Hippocampal formation (tissue), 2 donors: ENCODE measurements around the gene PAX6.

Source experiments
- DNase-seq, 2 donors: peaks; one replicate each; lab custom pipeline; 2025; lab: John Stamatoyannopoulos, UW

The PAX6 gene

DNA sequence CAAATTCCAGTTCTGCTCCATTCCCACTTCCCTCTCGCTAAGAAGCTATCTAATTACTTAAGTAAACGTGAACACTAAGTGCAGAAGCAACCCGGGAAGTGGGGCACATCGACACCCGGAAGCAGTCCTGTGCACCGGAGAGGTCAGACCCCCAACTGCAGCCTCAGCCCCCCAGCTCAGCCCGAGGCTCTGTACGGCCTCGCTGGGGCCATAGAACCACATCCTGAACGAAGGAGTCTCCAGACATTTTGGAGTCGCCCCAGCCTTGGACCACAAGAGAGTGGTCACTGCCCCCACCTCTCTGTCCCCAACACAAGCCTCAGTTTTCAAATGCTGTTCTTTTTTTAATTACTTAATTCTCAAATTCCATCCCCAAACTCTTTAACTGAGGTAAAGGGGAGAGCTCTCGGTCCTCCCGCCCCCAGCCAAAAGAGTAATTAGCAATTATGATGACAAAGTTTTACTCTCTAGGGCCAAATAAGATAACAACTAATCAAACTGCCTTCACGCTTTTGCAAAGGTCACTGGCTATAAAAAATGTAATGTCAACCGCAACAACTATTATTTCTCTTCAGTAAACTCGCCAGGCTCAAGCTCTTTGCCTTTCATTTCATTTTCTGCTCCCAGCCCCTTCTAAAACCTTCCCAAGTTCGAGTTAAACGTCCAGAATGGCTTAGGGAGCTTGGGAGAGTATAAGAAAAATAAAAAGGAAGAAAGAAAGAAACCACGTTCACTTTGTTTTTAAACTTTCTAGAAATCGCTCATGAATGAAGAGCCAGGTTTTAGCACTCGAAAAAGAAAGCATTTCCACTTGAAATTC lies 2.2 kb downstream of the PAX6 start:
- no peak for DNase-seq

DNA sequence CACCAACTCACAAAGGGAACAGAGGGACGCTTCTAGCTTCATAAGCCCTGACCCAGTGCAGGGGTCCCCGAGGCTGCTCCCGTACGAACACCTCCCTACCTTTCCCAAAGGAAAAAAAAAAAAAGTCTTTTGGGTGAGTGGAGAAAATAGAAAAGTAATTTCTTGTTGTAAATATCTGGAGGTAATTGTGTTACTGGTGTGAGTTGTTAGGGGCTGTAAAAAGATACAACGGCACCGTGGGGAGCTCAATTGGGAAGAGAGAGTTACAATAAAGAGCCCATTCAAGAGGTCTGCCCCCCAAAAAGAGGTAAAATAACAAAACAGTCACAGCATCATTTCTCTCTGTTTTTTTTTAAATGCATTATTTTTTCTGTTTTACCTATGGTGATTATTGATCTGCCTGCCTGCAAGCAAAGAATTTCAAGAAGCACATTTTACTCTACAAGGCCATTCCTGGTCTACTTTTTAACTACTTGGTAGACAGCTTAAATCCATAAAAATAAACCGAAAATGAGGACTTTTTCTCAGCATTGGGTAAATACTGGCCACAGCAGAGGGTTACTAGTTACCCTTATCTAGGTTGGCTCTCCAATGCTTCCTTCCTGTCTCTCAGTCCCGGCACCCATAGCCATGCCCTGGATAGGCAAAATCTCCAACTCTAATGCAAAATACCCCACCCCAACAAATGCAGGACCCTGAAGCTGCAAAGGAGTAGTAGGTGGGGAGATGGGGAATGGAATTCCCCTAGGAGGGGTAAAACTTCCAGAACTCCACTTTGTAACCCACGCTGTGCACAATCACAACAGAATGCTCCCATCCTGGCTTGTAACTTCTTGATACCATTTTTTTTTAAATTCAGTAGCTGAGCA lies 3.1 kb downstream of the PAX6 start:
- DNase-seq = no peak

DNA sequence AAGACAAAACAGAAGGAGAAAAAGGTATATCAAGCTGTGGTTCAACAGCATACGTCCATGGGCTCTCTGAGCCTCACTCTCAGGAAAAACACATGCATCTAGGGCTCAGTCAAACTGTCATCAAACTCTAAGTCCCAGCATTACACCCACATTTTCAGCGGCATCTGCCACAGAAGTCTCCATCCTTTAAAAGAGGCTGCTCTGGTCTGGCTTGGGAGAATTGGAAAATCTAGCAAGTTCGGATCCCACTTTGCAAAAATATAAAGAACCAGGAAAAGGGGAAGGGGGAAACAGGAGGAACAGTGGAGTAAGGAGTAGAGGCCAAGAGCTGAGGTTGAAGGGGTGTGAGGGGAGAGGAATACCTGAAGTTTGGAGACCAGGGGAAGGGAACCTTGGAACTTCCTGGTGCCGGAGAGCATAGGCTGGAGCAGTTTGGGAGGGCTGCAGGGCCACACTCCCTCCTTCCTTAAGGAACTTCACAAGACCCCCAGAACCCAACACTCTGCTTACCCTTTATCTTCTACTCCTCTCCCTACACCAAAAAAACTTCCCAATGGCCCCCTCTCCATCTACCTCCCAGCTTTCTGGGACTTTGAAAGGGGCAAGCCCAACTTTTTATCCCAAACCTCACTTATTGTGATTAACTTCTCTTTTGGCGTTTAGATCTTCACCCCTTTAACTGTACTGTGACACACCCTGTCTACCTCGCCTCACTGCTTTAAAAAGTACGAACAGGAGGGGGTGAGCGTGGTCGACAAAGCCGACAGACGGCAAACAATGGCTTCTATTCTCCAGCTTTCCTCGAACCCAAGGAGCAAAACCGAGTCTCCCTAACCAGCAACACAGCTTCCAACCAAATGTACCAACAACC lies 4.0 kb downstream of the PAX6 start:
- DNase-seq = no peak

DNA sequence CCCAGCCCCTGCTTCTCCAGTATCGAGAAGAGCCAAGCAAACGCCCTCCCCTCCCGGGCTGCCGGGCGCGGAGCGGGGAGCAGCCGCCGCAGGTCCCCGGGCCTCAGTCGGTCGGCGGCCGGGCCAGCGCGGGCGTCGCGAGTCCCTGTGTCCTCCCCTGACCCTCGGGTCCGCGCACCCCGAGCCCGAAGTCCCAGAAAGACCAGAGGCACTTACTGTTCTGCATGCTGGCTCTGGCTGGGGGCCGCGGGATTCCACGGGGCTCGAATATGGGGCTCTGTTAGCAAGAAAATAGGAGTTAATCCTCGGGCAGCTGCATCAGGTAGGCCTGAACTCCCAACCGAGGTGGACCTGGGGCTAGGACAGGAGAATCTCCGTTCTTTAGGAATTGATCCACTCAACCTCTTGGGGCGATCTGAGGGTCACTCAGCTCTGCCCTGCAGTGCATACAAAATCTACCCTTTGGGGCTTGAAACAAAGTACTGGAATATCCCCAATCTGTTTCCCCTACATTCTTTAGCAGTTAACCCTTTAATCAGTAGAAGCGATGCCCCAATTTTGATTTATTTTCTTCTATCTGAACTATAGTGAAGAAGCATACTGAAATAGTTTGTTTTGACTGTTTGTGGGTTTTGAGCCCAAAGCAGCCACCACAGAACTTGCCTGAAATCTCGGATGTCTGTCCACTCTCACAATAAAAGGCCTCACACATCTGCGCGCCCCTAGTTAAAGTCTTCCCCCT lies 4.8 kb downstream of the PAX6 start:
- DNase-seq = no peak

DNA sequence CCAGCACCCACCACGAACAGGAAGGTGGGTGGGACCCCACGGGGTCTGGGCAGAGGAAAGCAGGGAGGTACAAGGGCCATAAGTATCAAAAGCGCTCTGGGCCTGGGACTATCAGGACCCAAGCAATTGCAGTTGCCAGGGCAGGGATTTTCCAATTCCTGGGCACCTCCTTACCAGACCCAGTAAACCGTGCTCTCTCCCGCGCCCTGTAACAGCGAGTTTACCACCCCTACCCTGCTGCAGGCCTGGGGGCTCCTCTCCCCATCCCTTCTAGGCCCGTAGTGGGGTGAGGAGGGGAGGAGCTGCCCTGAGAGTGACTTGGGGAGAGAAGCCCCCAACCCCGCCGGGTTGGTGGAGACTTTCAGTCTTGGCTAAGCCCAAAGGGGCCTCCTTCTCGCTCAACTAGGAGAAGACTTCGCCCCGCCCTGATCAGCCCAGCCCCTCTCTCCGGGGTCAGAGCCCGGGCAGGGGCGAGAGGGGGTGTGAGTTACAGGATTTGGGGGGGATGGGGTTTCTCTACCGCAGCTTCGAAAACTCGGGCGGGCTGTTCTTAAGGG lies 5.4 kb downstream of the PAX6 start:
- no peak for DNase-seq

DNA sequence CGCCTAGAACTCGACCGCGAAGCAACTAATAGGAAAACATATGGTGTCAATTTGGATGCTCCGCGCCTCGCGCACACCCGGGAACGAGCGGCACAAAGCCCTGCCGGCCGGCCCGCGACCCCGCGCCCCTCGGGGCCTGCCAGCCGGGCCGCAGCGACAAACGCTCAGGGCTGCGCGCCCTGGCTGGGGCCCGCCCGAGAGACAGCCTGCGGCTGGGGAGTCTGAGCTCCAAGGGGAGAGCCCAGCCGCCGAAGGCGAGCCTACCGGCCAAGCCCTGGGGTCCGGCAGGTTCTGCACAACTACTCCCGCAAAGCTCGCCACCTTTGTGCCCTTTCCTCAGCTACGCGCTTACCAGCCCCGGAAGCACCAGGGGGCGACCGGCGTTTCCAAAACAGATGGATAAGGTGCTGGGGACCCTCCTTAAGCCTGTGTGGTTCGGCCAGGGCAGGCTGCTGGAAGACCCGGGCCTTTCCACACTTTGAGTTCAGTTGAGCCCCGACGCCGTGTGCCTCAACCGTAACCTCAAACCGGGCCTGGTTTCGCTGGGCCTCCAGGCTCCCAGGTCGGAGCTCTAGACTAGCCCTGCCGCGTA lies 6.0 kb downstream of the PAX6 start:
- DNase-seq = no peak

DNA sequence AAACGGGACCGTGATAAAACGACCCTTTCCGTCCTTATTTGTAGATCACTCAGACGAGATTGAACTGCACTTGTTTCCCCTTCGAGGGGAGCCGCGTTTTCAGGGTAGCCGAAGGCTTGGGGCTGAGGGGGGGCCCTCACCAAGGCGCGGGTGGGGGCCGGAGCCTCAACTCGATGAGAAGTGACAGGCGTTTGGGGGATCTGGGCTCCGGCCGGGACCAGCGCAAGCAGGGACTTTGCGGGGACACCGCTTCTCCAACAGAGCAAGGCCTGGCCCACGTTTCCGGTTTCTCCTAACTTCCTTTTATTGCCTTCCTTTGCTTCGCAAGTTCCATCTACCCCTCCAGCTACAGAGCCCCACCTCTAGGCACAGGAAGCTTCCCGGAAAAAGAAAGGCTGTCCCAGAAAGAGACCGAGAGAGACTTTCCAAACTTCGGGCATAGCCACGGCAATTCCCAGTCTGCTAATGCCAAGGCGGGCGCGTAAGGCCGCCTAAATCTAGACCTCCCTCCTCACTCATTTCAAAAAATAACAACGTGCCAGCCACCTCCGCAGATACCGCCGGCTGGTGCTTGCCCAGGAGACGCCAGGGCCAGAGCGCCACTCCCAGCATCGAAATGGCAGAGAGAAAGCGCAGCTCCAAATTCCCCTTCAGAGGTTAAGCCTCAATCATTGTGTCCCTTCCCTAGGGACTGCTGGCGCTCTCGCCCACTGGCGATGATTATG lies 6.6 kb downstream of the PAX6 start:
- no peak for DNase-seq

DNA sequence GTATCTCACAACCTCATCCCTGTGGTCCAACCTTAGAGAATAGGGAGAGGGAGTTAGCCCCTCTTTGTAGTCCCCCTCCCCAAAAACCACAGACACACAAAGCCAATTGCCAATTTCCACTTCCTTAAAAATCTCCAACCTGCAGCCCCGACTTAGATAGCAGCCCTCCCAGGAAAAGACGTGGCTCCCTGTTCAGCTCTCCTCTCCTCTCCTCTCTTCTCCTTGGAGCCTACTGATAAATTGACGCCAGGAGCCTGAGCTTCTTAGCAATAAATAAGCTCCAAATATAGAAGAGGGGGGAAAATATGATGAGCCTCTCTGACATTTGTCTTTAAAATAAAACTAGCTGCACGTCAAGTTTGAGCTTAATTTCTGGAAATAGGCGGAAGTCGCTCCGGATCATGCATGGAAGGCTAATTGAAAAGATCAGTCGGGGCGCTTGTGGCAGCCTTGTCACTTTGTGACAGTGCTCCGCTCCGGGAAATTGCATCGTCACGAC lies 7.3 kb downstream of the PAX6 start:
- no peak for DNase-seq

DNA sequence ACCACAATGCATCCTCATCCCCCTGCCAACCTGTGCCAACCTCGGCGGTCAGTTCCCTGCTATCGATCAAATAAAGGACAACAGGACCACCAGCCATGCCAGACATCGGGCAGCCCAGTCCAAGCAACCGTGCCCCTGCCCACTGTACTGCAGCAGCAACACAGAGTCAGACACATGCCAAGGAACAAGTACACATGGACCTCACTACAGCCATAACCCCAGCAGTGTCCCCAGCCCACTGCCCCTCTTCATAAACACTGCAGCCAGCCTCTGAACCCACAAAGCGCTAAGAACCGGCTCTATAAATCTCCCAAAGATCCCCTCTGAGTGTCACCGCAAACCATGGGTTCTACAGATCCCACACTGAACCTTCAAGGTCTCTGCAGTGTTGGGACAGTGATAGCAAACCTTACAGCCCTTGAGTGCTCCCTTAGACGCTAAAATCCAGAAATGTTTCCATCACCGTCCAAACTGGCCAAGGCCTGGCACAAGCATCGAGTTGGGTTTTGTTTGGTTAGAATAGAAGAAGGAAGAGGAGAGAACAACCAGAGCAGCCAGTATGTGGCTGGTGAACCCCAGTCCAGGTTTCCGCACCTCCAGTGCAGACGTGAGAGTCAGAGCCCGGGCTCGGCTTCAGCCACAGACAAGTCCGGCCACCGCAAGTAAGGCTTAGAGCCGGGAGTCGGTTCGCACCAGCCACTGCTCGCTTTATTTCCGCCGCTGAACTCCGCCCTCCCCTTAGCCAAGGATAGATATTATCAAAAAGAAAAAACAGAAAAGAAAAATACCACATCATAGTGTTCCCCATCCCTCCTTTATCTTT lies 7.9 kb downstream of the PAX6 start:
- DNase-seq = no peak

DNA sequence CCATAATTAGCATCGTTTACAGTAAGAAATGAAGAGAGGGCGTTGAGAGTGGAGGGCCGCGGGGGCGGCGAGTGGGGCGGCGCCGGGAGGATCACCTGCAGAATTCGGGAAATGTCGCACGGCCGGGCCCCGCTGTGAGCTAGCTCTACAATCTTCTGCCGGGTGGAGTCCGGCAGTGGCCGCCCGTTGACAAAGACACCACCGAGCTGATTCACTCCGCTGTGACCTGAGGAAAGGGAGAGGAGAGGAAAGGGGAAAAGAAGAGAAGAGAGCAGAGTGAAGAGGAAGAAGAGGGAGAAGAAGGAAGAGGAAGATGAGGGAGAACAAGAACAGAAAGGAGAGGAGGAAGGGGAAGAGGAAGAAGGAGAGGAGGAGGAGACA lies 8.5 kb downstream of the PAX6 start:
- DNase-seq = no peak

DNA sequence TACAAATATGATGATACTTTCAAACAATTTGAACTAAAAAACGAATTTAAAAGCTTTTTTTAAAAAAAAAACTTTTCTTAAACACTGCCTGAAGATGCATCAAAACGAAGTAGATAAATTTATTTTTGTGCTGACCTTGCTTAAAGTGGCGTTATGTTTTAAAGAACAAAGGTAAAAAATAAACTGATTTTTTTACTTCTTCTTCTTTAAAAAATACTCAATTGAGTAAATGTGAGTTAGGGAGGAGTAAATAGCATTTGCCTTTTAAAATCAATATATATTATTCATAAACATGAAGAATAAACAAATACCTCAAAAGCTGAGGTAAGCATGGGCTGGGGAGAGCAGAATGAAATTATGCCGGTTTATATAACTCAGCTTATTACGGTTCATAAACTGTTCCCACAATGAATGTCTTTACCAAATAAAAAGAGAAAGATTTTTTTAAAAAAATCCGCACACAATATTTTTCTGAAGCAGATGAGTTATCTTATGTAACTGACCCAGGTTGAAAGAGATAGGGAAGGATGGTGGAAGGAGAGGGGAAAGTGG lies 9.0 kb downstream of the PAX6 start:
- DNase-seq = no peak

DNA sequence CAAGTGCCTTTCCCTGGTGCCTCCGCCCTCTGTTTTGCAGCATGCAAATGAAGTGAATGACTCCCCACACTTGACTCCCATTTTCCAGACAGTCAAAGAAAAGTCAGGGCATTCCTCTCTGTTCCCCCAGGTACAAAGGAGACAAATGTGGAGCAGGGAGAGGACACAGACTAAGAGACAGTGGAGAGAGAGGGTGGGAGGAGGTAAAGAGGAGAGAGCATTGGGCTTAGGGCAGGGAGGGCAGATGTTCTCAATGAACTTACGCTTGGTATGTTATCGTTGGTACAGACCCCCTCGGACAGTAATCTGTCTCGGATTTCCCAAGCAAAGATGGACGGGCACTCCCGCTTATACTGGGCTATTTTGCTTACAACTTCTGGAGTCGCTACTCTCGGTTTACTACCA lies 9.8 kb downstream of the PAX6 start:
- DNase-seq = no peak

DNA sequence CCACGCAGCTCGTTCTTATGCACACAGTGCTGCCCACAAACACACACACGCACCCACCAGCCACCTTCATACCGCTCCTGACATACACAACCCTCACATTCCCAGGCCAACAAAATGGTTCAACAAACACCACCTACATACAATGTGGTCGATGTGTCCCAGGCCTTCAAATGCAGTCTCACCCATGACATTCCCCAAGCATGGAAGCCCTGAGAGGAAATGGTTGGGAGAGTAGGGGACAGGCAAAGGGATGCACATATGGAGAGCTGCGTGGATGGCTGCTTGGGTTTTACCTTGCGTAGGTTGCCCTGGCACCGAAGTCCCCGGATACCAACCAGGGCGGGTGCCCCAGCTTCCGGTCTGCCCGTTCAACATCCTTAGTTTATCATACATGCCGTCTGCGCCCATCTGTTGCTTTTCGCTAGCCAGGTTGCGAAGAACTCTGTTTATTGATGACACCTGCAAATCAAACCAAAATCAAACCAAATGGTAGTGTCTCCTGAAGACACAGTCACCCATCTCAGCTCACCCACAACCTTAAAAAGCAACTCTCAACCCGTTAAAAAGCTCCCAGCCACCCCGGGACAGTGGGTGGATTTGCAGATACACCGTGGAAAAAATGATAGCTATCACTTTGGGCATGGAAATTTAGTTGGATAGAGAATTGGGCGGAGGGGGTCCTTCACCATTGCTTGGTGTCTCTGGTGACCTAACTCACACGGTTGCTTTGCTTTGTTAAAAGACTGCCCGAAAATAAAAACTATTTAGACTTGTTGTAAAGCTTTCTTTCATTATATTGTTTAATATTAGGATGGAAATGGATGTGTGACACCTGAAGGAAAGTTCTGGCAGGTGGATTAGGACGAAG lies 10.5 kb downstream of the PAX6 start:
- no peak for DNase-seq

DNA sequence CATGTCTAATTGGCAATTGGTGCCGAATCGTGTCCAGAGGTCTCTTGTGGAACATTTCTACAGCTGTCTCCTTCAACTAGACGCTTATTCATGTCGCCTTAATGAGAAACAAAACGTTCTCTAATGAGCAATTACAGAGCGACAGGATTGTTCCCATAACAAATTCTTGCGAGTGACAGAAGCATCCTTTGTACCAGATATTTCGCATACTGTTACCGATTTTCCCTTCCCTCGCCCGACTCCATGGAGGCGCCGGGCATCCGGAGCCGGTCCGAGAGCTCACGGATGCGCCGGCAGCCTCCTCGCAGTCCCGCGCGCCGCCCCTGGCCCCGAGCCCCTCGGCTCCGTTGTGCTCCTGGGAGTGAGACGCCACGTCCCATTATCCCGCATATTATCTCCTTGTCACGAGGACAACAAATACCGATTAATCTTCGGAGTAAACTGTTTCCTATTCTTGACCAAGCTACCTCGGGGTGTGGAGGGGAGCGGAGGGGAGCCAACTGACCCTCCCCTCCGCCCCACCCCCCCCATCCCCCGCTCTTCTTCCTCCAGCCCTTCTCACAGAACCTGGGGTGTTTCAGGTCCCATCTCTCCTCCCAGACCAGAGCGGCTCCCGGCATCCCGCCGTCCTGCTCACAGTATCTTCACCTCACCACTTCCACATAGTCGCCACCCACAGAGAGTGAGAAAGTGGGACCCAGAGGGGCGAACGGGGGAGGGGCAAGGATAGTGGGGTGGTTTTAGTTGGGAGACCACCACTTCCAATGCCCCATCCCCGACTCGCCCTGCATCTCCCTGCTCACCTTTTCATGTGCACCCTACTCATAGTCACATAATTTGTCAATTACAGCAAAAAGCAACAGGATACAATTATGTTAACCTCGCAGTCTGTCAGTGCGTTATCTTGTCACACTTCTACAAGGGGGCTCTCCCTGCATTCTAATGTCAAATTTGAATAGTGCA lies 11.4 kb downstream of the PAX6 start:
- no peak for DNase-seq

DNA sequence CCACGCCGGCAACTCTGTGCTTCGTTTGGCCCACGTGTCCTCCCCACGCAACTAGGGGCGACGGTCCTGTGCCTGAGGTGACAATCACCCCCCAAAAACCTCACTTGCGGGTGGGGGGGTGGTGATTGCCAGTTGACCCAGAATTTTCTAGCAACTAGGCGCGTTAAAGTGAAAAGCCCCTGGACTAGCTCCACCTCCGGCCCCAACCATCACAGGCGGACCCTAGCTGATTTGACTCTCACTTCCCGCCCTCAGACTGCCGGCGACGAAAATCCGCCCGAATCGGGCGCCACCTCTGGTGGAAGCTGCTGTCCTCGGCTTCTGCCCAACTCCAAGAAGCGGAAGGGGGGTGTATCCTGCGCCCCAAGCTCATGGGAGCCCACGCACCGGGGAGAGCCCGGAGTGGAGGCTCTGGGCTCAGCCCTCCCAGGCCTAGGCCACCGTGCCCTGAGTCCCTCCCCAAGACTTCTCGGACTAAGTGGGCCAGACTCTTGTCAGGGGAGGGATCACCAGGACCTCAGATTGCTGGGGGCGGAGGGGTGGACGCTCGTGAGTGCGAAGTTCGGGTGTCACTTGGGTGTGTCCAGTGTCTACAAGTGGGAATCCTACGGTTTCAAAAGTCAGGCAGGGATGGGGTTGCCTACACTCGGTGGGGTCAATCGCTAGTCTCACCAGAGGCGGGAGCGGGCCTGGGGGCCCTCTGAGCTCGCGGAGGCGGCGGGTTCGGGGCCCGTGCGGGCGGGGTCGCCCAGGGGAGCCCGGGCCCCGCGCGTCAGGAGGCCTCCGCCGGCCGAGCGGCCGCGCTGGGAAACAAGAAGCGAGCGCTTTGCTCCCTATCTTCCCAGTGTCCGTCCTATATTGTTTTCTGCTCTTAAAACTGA lies 12.3 kb downstream of the PAX6 start:
- DNase-seq = no peak
